Measurements from ENCODE around the gene NEK7.

- TF ChIP-seq EZH2 (IDR thresholded peaks at IDR 0.05; ENCODE audit: insufficient read depth, poor library complexity, severe bottlenecking) (no peak), EZH2phosphoT487 (IDR thresholded peaks at IDR 0.05; ENCODE audit: insufficient read depth, low read depth) (no peak)
These were observed 45.4 kb downstream of the NEK7 start for GRCh38 chr1:198201956-198202784.

Measured in GM23248 (cell line).